Endothelial cell of umbilical vein (primary cell): ENCODE results near the gene PM20D1. TPM values are rescaled to one million over a fixed set of nuclear protein-coding genes. Genes with fewer than 3 reads are reported as not detected.

Source experiments
- BruUV-seq: library from RNA; stranded (reverse); fragments of 400-500 nt; replicated peaks from 2 replicates; lab custom pipeline; 2021; lab: Mats Ljungman, UMichigan
- CTCF ChIA-PET: fragments of 300-600, 350-600 bp; sonication (Branson Sonifier 250); formaldehyde crosslinking; loops from one replicate; lab custom pipeline; 2021; ENCODE audit warnings: antibody characterized with exemption, inconsistent platforms; lab: Charles Lee
- POLR2A ChIA-PET: fragments of 300-600, 350-600 bp; sonication (Branson Sonifier 250); formaldehyde crosslinking; loops from one replicate; lab custom pipeline; 2021; ENCODE audit warnings: antibody characterized with exemption, inconsistent platforms; lab: Charles Lee
- DNase-seq: peaks from one replicate; pipeline ENCODE4 v3.0.0-alpha.2; 2011; ENCODE audit warnings: low read depth, low spot score
- FAIRE-seq: peaks from 2 replicates; lab custom pipeline; 2011; peaks lifted over from hg19 to GRCh38; lab: Jason Lieb, UNC
- H2AFZ ChIP-seq: 2 replicates; pipeline ENCODE4 v1.6.0; 2012; ENCODE audit warnings: low read depth, low read length, control low read depth, inconsistent platforms
- H3K27ac ChIP-seq: 2 replicates; pipeline ENCODE4 v1.5.1; 2011; ENCODE audit warnings: low read depth, mild to moderate bottlenecking, control low read depth, low read length, moderate library complexity; ENCODE audit not compliant: insufficient read depth
- H3K27me3 ChIP-seq, 2 experiments: 2 replicates each; pipeline versions ENCODE4 v1.6.0 to v1.6.1; 2011; ENCODE audit warnings: low read length in 2 of 2, mixed read lengths in 1 of 2; ENCODE audit not compliant: control insufficient read depth in 2 of 2, insufficient read depth in 2 of 2
- H3K36me3 ChIP-seq, 2 experiments: 2 replicates in 1 of 2; 3 replicates in 1 of 2; pipeline ENCODE4 v1.5.1; 2011; ENCODE audit warnings: low read length in 2 of 2, mild to moderate bottlenecking in 1 of 2, moderate library complexity in 1 of 2; ENCODE audit not compliant: control insufficient read depth in 2 of 2, insufficient read depth in 2 of 2; ENCODE audit errors: extremely low read depth in 1 of 2
- H3K4me1 ChIP-seq: 3 replicates; pipeline ENCODE4 v1.5.1; 2011; ENCODE audit warnings: mild to moderate bottlenecking, low read length; ENCODE audit not compliant: control insufficient read depth, insufficient read depth; ENCODE audit errors: extremely low read depth
- H3K4me2 ChIP-seq: 2 replicates; pipeline ENCODE4 v1.6.1; 2011; ENCODE audit warnings: low read length, control low read depth, mixed read lengths; ENCODE audit not compliant: insufficient read depth
- H3K4me3 ChIP-seq, 3 experiments: fragments of 200-600 bp in 1 of 3; sonication (generic), shearing (Covaris generic) in 1 of 3; replicated peaks in 1 of 3; 2 replicates each; pipeline ENCODE4 v1.5.1; 2011 to 2016; ENCODE audit warnings: control low read depth in 3 of 3, low read length in 3 of 3, mild to moderate bottlenecking in 2 of 3, inconsistent platforms in 1 of 3, low read depth in 1 of 3, moderate library complexity in 1 of 3; ENCODE audit not compliant: insufficient read depth in 1 of 3
- H3K79me2 ChIP-seq: 2 replicates; pipeline ENCODE4 v1.6.0; 2012; ENCODE audit warnings: low read length, inconsistent platforms; ENCODE audit not compliant: control insufficient read depth, insufficient read depth
- H3K9ac ChIP-seq: replicated peaks from 2 replicates; pipeline ENCODE3; 2011; ENCODE audit warnings: low read length, control low read depth; ENCODE audit not compliant: insufficient read depth; ENCODE audit errors: extremely low read depth
- H3K9me1 ChIP-seq: replicated peaks from 3 replicates; pipeline ENCODE4 v1.6.0; 2011; ENCODE audit warnings: mild to moderate bottlenecking, low read length; ENCODE audit not compliant: control insufficient read depth, insufficient read depth; ENCODE audit errors: extremely low read depth
- H3K9me3 ChIP-seq: replicated peaks from 2 replicates; pipeline ENCODE4 v1.5.1; 2012; ENCODE audit warnings: low read length, inconsistent platforms; ENCODE audit not compliant: control insufficient read depth, insufficient read depth
- H4K20me1 ChIP-seq: replicated peaks from 2 replicates; pipeline ENCODE3; 2011; ENCODE audit warnings: mild to moderate bottlenecking, low read length; ENCODE audit not compliant: control insufficient read depth, insufficient read depth; ENCODE audit errors: extremely low read depth
- CTCF ChIP-seq, 2 donors: IDR thresholded peaks; 1 replicate in 1 of 2; 2 replicates in 1 of 2; pipeline ENCODE4 v1.5.1; 2011; ENCODE audit warnings: low read length in 2 of 2, mild to moderate bottlenecking in 2 of 2, moderate library complexity in 2 of 2, control low read depth in 1 of 2, inconsistent platforms in 1 of 2, low read depth in 1 of 2; ENCODE audit not compliant: insufficient read depth in 1 of 2; ENCODE audit errors: extremely low read depth in 1 of 2
- EZH2 ChIP-seq: IDR thresholded peaks from 2 replicates; pipeline ENCODE4 v1.6.1; 2012; ENCODE audit warnings: borderline replicate concordance, low read depth, mild to moderate bottlenecking, moderate library complexity, low read length, inconsistent platforms; ENCODE audit not compliant: severe bottlenecking
- FOS ChIP-seq: IDR thresholded peaks from 2 replicates; pipeline ENCODE4 v1.6.1; 2011; ENCODE audit warnings: mild to moderate bottlenecking, low read length, moderate library complexity, borderline replicate concordance; ENCODE audit not compliant: insufficient read depth
- GATA2 ChIP-seq: IDR thresholded peaks from 2 replicates; pipeline ENCODE4 v1.7.0; 2011; ENCODE audit warnings: low read depth, mild to moderate bottlenecking, moderate library complexity, mixed read lengths, low read length; ENCODE audit not compliant: insufficient read length, insufficient read depth
- JUN ChIP-seq: IDR thresholded peaks from 2 replicates; pipeline ENCODE4 v1.6.1; 2011; ENCODE audit warnings: borderline replicate concordance, low read depth; ENCODE audit not compliant: insufficient read length, insufficient read depth
- MAX ChIP-seq: IDR thresholded peaks from 2 replicates; pipeline ENCODE4 v1.6.1; 2011; ENCODE audit not compliant: insufficient read depth, insufficient read length
- MYC ChIP-seq: IDR thresholded peaks from one replicate; pipeline ENCODE4 v1.6.1; 2011; ENCODE audit warnings: mild to moderate bottlenecking, low read depth, low read length
- POLR2A ChIP-seq: IDR thresholded peaks from 2 replicates; pipeline ENCODE4 v1.6.1; 2012; ENCODE audit warnings: low read depth, mild to moderate bottlenecking, control low read depth, low read length
- POLR2AphosphoS5 ChIP-seq: IDR thresholded peaks from 2 replicates; pipeline ENCODE4 v1.6.1; 2012; ENCODE audit warnings: low read depth, mild to moderate bottlenecking, control low read depth, low read length, moderate library complexity; ENCODE audit not compliant: insufficient read depth
- dilution Hi-C: fragments of 300-500 bp; cut with MboI; formaldehyde crosslinking; loops from one replicate; pipeline ENCODE4 v1.15.0; 2019; ENCODE audit warnings: low sequenced_read_pairs; ENCODE audit not compliant: extremely low pct_ligation_motif_present
- intact Hi-C: fragments of 100-400 bp; cut with micrococcal nuclease; formaldehyde crosslinking; loops from one replicate; pipeline ENCODE4 v1.10.0; 2022
- polyA plus RNA-seq, 4 experiments: library from polyadenylated mRNA; depleted of rRNA in 3 of 4; stranded (reverse) in 3 of 4; unstranded in 1 of 4; fragments of >200 nt; gene quantifications; 2 replicates each; pipeline versions ENCODE4 v1.2.1 to v1.2.3, GENCODE V29; 2011 to 2012; ENCODE audit warnings: missing spikeins in 1 of 4
- total RNA-seq: library from RNA; stranded (reverse); gene quantifications from 2 replicates; pipeline ENCODE4 v1.2.3, GENCODE V29; 2021

PM20D1 gene
- total and polyA plus RNA-seq, 2 donors (not counting 3 experiments of a cell fraction or from before 2014, with no cell fraction given): 0.11 TPM; not detected in 1

- ChIA-PET POLR2A (no interaction called here), CTCF (interaction anchor here (1.1 to 1.8 kb wide), 2 partner anchors 67 to 145 kb away, joined by 3 to 5 read pairs; no protein-coding TSS in a partner anchor)
- Histone ChIP-seq H3K79me2 (no peaks in the 10 kb centered on the region), H2AFZ (peak overlapping the region; percentile 27), H3K4me2 (no peak overlapping the region), H3K36me3 (no peaks in the 10 kb centered on the region), H3K27me3 (peaks cover 2 to 5% of the 10 kb centered on the region in 2 experiments), H3K4me1 (no peaks in the 10 kb centered on the region), H3K27ac (no peak overlapping the region), H3K4me3 (no peak overlapping the region), H4K20me1 (no peaks in the 10 kb centered on the region), H3K9me1 (no peaks in the 10 kb centered on the region), H3K9me3 (no peaks in the 10 kb centered on the region), H3K9ac (no peak overlapping the region)
- DNase-seq (no peak), FAIRE-seq (peak; percentile 18)
- dilution Hi-C loops: no loop called here
- BruUV-seq: no TSS peak
- intact Hi-C loops: loop anchor here (2.0 kb wide), 1 partner anchor 20 kb away; the partner anchor contains the start of gene SLC41A1
- TF ChIP-seq FOS: no peak
- TF ChIP-seq MYC: no peak
- no peak for TF ChIP-seq POLR2A
- TF ChIP-seq CTCF (IDR thresholded peaks at IDR 0.05; ENCODE audit: extremely low read depth in 1 of 2, insufficient read depth in 1 of 2, low read depth in 1 of 2, low read length in 2 of 2): no peak
- no peak for TF ChIP-seq GATA2
- TF ChIP-seq POLR2AphosphoS5: no peak
- TF ChIP-seq JUN: no peak
- TF ChIP-seq MAX: no peak
- no peak for TF ChIP-seq EZH2
These were observed 17.6 kb downstream of the PM20D1 start for GRCh38 chr1:205832326-205832751.
